Activated T-cell treated with anti-CD3 and anti-CD28 coated beads for 4 hours (primary cell): ENCODE data around the gene ARIH1.

Source experiments
- DNase-seq: peaks from one replicate; pipeline ENCODE4 v3.0.0-alpha.2; 2020

ARIH1 gene

GRCh38 chr15:72488558-72488957 is 14.4 kb downstream of the ARIH1 start:
- no peak for DNase-seq

DNA sequence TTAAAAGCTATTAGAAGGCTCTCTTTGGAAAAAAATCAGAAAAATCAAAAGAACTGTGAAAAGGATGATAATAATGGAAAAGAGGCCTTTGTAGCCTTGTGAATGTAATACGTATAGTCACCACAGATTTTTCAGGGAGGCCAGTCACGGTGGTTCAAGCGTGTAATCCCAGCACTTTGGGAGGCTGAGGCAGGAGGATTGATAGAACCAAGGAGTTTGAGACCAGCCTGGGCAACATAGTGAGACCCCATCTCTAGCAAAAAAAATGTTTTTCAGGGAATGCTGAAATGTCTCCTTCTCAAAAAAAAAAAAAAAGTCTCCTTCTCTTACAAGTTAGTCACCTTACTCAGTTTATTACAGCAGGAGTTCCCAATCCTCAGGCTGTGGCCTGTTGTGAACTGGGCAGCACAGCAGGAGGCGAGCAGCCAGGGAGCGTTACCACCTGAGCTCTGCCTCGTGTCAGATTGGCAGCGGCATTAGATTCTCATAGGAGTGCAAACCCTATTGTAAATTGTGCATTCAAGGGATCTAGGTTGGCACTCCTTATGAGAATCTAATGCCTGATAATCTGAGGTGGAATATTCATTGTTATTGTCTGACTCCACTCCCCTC is 15.9 kb downstream of the ARIH1 start:
- no peak for DNase-seq

DNA sequence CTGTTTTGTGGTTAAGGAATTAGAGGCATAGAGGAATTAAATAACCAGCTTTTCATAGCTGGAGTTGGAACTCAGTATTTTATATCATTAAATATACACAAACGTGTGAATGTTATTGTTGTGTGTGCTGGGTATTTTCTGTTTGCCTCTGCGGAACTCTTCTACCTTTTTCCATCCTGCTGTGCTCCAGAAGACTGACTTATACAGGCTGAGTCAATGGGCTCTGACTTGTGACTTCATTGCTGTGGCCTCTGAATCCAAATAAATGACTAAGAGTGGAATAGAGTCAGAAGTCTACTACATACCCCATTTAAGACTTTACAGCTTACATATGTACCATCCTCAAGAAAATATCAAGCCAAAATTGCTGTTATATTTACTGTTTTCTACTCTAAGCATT is 17.6 kb downstream of the ARIH1 start:
- no peak for DNase-seq

DNA sequence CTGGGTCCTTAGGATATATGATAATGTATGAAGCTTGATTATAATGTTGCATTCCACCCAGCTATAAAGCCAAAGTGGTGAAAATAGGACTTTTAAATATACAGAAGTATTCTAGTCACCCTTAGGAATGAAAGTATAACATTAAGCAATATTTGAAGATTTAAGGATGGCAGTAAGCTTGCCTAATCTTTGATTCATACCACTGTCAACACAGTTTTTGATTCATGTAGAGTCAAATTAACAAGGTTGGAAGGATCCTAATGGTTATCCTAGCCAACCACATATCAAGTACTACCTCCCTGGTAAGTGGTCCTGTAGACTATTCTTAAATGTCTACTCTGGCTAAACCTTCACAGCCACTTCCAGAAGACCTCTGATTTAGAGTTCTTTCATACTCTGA is 18.6 kb downstream of the ARIH1 start:
- DNase-seq, result no peak

DNA sequence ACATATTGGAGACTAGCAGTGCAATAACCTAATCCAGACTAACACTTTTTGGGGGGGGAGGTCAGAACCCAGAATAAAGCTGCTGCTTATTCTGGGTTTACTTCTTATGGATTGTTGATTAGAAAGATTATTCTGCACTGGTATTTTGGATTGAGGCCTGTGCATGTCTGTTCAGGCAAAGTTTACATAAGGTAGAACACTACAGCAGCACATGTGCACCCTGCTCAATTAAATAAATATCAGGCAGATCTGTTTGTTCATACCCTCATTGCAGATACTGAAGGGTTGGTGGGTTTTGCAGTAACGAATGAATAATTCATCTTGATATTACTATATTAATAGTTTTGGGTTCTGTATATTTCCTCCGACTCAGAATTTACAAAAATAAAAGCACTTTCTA is 19.1 kb downstream of the ARIH1 start:
- no peak for DNase-seq

DNA sequence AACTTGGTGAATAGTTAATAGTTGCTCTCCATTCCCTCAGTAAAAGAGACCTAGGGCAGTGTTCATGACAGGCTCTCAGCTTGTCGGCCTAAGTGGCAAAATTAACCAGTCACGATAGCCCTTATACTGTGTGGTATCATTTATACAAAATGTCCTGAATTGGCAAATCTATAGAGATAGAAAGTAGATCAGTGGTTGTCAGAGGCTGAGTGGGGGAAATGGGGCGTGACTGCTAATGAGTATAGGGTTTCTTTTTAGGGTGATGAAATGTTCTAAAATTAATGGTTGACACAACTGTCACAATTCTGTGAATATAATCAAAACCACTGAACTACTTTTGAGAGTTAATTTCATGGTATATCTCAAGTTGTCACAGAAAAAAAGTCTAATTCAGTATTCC is 20.9 kb downstream of the ARIH1 start:
- DNase-seq, result no peak

- DNase-seq, result no peak
Observed at GRCh38 chr15:72496783-72497182, 22.7 kb downstream of the ARIH1 start.

- DNase-seq, result no peak
Observed at GRCh38 chr15:72497402-72497801, 23.3 kb downstream of the ARIH1 start.

GRCh38 chr15:72502220-72502809 is 28.2 kb downstream of the ARIH1 start:
- no peak for DNase-seq

DNA sequence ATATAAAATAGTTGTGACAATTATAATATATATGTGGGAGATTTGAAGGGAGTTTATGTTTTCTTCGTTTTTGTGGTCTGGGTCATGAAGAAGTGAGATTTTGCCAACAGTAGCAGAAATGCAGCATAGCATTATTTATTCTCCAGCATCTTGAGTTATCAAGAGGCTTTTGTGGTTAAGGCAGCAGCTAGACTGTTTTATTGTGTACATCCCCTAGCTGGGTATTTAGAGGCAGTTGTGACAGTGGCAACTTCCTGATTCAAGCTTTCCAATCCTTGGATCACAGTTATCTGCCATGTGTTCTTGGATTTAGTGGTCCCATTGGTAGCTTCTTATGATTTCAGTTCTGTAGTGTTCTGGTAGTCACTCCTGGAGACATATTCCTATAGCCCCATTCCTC is 29.0 kb downstream of the ARIH1 start:
- no peak for DNase-seq

DNA sequence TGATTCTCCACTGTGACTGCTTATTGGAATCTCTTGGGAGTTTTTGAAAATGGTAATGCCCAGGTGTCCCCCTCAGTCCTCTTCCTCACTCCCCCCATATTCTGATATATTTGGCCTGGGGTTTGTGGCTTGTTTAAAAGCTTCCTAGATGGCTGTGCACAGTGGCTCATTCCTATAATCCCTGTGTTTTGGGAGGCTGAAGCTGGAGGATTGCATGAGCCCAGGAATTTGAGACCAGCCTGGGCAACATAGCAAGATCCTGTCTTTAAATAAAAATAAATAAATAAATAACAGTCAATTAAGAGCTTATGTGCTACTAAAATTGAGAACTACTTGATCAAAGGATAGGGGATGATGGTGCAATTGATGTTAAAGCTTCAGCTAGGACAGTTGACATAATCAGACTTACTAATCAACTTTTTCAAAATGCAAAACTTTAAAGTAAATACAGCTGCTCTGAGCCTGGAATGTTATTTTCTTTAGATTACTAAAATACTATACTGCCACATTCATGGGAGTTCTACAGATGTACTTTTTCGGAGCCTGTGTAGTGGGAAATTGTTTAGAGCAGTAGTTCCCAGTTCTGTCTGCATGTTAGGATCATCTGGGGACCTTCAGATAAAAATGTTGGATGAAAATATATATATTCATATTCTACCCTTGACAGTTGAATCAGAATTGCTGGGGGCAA is 33.4 kb downstream of the ARIH1 start:
- DNase-seq, result no peak

- no peak for DNase-seq
Observed at GRCh38 chr15:72509484-72509883, 35.4 kb downstream of the ARIH1 start.

- no peak for DNase-seq
Observed at GRCh38 chr15:72511536-72511935, 37.4 kb downstream of the ARIH1 start.

- DNase-seq, result no peak
Observed at GRCh38 chr15:72515591-72516389, 41.7 kb downstream of the ARIH1 start.

GRCh38 chr15:72516777-72517176 is 42.6 kb downstream of the ARIH1 start:
- no peak for DNase-seq

DNA sequence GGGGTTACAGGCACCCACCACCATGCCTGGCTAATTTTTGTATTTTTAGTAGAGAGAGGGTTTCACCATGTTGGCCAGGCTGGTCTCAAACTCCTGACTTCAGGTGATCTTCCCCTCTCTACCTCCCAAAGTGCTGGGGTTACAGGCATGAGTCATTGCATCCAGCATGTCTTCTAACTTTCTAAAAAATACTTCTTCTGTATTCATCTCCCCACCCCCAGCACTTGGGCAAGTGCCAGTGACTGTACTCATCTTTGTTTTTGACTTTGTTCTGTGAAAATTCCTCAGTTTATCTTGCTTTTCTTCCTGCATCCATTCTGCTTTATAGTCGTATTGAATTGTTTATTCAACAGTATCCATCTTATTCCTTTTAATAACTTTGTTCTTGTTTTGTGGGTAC is 47.6 kb downstream of the ARIH1 start:
- DNase-seq, result no peak

GRCh38 chr15:72532991-72533601 is 59.0 kb downstream of the ARIH1 start:
- DNase-seq, result no peak

GRCh38 chr15:72534523-72534922 is 60.4 kb downstream of the ARIH1 start:
- no peak for DNase-seq

- no peak for DNase-seq
Observed at GRCh38 chr15:72535911-72536310, 61.8 kb downstream of the ARIH1 start.

DNA sequence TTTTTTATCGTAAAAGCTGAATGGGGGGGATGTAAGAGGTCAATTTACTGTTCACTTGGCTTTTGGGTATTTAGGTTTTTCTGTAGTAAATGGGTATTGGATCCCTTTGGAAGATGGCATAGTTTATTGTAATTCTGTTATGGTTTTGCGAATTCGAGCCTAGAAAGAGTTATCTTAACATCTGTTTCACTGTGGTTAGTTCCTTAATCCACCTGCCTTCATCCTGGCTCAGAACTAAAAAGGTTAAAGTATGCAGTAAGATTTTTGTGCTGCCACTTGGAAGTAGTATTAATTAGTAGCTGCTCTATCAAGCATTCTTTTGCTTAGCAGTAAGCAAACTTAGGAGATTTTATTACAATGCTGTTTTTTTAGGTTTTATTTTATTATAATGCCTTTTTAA is 62.4 kb downstream of the ARIH1 start:
- no peak for DNase-seq

- no peak for DNase-seq
Observed at GRCh38 chr15:72538931-72539330, 64.8 kb downstream of the ARIH1 start.

DNA sequence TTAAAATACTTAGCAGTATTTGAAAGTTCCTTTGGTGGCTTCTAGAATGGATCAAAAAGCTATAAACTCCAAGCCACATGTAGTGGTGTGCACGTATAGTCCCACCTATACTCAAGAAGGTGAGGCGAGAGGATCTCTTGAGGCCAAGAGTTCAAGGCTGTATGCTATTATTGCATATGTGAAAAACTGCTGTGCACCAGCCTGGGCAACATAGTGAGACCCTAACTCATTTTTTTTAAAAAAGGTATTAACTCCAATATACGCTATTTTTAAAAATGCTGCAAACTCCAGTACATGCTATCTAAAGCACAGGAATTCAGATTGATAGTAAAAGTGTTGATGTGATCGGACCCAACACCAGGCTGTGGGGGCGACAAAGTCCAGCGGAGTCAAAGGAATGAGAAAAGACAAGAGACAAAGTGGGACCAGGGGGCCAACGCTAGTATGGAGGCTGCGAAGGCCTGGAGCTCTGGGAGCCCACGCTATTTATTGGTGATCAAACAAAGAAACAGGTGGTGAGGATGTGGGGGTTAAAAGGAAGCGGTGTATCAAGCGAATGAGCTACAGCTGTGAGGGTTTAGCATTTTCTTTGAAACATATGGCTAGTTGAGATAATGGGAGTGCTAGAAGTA is 66.6 kb downstream of the ARIH1 start:
- no peak for DNase-seq

GRCh38 chr15:72541674-72542073 is 67.5 kb downstream of the ARIH1 start:
- DNase-seq, result no peak
